Liver (tissue), 9 donors: ENCODE results near the gene TMEM117. TPM values are rescaled to one million over a fixed set of nuclear protein-coding genes. Genes with fewer than 3 reads are reported as not detected.

Source experiments
- DNase-seq: peaks from one replicate; pipeline ENCODE4 v3.0.0-alpha.2; 2017; ENCODE audit warnings: low spot score
- H3K27ac ChIP-seq, 2 donors: one replicate each; pipeline ENCODE4 v1.7.0; 2013; ENCODE audit warnings: inconsistent platforms in 2 of 2, low read length in 2 of 2, control low read depth in 1 of 2, low read depth in 1 of 2, mild to moderate bottlenecking in 1 of 2
- H3K27me3 ChIP-seq, 4 donors: one replicate each; pipeline versions ENCODE4 v1.6.1 to v1.7.0; 2013; ENCODE audit warnings: low read length in 3 of 4, inconsistent platforms in 1 of 4, mild to moderate bottlenecking in 1 of 4, moderate library complexity in 1 of 4; ENCODE audit not compliant: control insufficient read depth in 4 of 4, insufficient read depth in 4 of 4
- H3K36me3 ChIP-seq, 4 donors: one replicate each; pipeline versions ENCODE4 v1.6.1 to v1.7.0; 2013; ENCODE audit warnings: low read length in 3 of 4, mild to moderate bottlenecking in 3 of 4, low read depth in 1 of 4, moderate library complexity in 1 of 4; ENCODE audit not compliant: control insufficient read depth in 4 of 4, insufficient read depth in 3 of 4
- H3K4me1 ChIP-seq, 4 donors: one replicate each; pipeline versions ENCODE4 v1.6.1 to v1.7.0; 2013; ENCODE audit warnings: low read length in 3 of 4, mild to moderate bottlenecking in 3 of 4, moderate library complexity in 1 of 4; ENCODE audit not compliant: control insufficient read depth in 4 of 4, insufficient read depth in 4 of 4
- H3K4me3 ChIP-seq, 3 donors: one replicate each; pipeline versions ENCODE4 v1.6.1 to v1.7.0; 2013; ENCODE audit warnings: low read length in 3 of 3, control low read depth in 1 of 3, low read depth in 1 of 3, mild to moderate bottlenecking in 1 of 3
- H3K9ac ChIP-seq, 2 donors: one replicate each; pipeline ENCODE4 v1.7.0; 2013; ENCODE audit warnings: low read length in 2 of 2, mild to moderate bottlenecking in 2 of 2, moderate library complexity in 2 of 2, control low read depth in 1 of 2, low read depth in 1 of 2
- H3K9me3 ChIP-seq, 4 donors: one replicate each; pipeline versions ENCODE4 v1.6.1 to v1.7.0; 2013; ENCODE audit warnings: low read length in 3 of 4; ENCODE audit not compliant: control insufficient read depth in 4 of 4
- EGR1 ChIP-seq, 2 donors: IDR thresholded peaks; 2 replicates each; pipeline ENCODE4 v1.6.1; 2016 to 2018; ENCODE audit warnings: antibody characterized with exemption in 2 of 2, low read depth in 2 of 2
- FOXA1 ChIP-seq: IDR thresholded peaks from 2 replicates; pipeline ENCODE4 v1.6.1; 2016; ENCODE audit warnings: antibody characterized with exemption
- FOXA2 ChIP-seq: IDR thresholded peaks from 2 replicates; pipeline ENCODE4 v1.6.1; 2016; ENCODE audit warnings: antibody characterized with exemption
- GABPA ChIP-seq, 2 donors: IDR thresholded peaks in 1 of 2; conservative IDR thresholded peaks in 1 of 2; 2 replicates each; pipeline ENCODE4 v1.6.1; 2016; ENCODE audit warnings: antibody characterized with exemption in 2 of 2, mild to moderate bottlenecking in 1 of 2, moderate library complexity in 1 of 2
- HNF4A ChIP-seq, 2 donors: conservative IDR thresholded peaks; 2 replicates each; pipeline ENCODE4 v1.6.1; 2016; ENCODE audit warnings: antibody characterized with exemption in 2 of 2, mild to moderate bottlenecking in 2 of 2
- HNF4G ChIP-seq: IDR thresholded peaks from 2 replicates; pipeline ENCODE4 v1.6.1; 2016; ENCODE audit warnings: antibody characterized with exemption
- JUND ChIP-seq, 2 donors: IDR thresholded peaks; 2 replicates each; pipeline ENCODE4 v1.6.1; 2016; ENCODE audit warnings: antibody characterized with exemption in 2 of 2
- NR2F2 ChIP-seq: IDR thresholded peaks from 2 replicates; pipeline ENCODE4 v1.6.1; 2016; ENCODE audit warnings: antibody characterized with exemption
- RAD21 ChIP-seq, 2 donors: IDR thresholded peaks; 2 replicates each; pipeline ENCODE4 v1.6.1; 2016; ENCODE audit warnings: antibody characterized with exemption in 2 of 2, mild to moderate bottlenecking in 2 of 2
- RXRA ChIP-seq, 2 donors: IDR thresholded peaks; 2 replicates each; pipeline ENCODE4 v1.6.1; 2017 to 2018; ENCODE audit warnings: antibody characterized with exemption in 2 of 2, mild to moderate bottlenecking in 1 of 2
- SP1 ChIP-seq: IDR thresholded peaks from 2 replicates; pipeline ENCODE4 v1.6.1; 2018; ENCODE audit warnings: antibody characterized with exemption, mild to moderate bottlenecking
- TAF1 ChIP-seq: conservative IDR thresholded peaks from 2 replicates; pipeline ENCODE4 v1.6.1; 2016; ENCODE audit warnings: antibody characterized with exemption, mild to moderate bottlenecking
- YY1 ChIP-seq: IDR thresholded peaks from 2 replicates; pipeline ENCODE4 v1.6.1; 2016; ENCODE audit warnings: antibody characterized with exemption, mild to moderate bottlenecking
- WGBS: extraction: QIAGEN DNeasy Blood & Tissue Kit; methylation state at CpG from one replicate; pipeline ENCODE4 v1.1.7; 2013; 5-methylcytosine and 5-hydroxymethylcytosine counted together
- polyA plus RNA-seq, 2 donors: library from polyadenylated mRNA; stranded (reverse) in 1 of 2; unstranded in 1 of 2; fragments of 200-250 nt in 1 of 2; fragments of >200 nt in 1 of 2; fragmentation: Nextera tagmentation in 1 of 2; extraction: Ambion mirVana in 1 of 2; gene quantifications; one replicate each; pipeline versions ENCODE4 v1.2.1 to v1.2.3, GENCODE V29; 2013 to 2015
- total RNA-seq, 2 donors: library from RNA; depleted of rRNA; stranded (reverse); fragments of >200 nt; gene quantifications; one replicate each; pipeline ENCODE4 v1.2.3, GENCODE V29; 2014
- TF ChIP-seq, protein P1 (sequence below): IDR thresholded peaks from 2 replicates; pipeline ENCODE4 v1.6.1; 2016; ENCODE audit warnings: antibody characterized with exemption
- TF ChIP-seq, protein P2 (sequence below): IDR thresholded peaks from 2 replicates; pipeline ENCODE4 v1.6.1; 2016; ENCODE audit warnings: antibody characterized with exemption
- TF ChIP-seq, protein P3 (sequence below): IDR thresholded peaks from 2 replicates; pipeline ENCODE4 v1.6.1; 2016; ENCODE audit warnings: antibody characterized with exemption
- TF ChIP-seq, protein P4 (sequence below): IDR thresholded peaks from 2 replicates; pipeline ENCODE4 v1.6.1; 2016; ENCODE audit warnings: antibody characterized with exemption, mild to moderate bottlenecking
- TF ChIP-seq, protein P5 (sequence below): fragments of 150-350 bp; IDR thresholded peaks from 2 replicates; pipeline ENCODE4 v1.5.1; 2017; ENCODE audit warnings: improper control_type of control experiment, low read depth, low read length; ENCODE audit not compliant: missing input control
- donor health status: healthy.
- donor health status: healthy.
- donor health status: healthy.
- donor health status: healthy.
- donor health status: healthy.

The TMEM117 gene
- total and polyA plus RNA-seq, 4 donors, result 2.0 to 5.9 (median 3.9) TPM

DNA sequence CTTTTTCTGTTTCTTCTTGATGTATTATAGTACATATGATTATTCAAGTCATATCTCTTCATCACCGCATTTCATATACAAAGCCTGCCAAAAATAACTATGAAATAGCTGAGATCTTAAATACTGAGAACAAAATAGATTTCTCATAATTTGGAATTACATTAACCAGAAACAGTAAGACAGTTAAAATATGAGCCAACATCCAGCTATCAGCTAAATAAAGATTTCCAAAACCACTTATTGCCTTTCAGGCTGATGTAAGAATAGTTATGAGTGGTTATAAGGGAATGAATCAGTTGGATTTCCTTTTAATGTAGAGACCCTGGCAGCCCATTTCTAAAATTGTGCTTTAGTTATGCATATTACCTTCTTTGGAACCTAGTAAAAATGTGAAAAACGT, 47.4 kb downstream of the TMEM117 start:
- H3K9ac ChIP-seq, result no peak overlapping the region
- no peaks in the 10 kb centered on the region for H3K36me3 ChIP-seq
- no peaks in the 10 kb centered on the region for H3K4me1 ChIP-seq
- WGBS, result 80% methylated on average over 2 of the region's 2 CpGs
- H3K4me3 ChIP-seq, result no peak overlapping the region
- TF ChIP-seq EGR1 (IDR thresholded peaks at IDR 0.05; ENCODE audit: low read depth in 2 of 2) (no peak), HNF4G (no peak), NR2F2 (no peak), JUND (IDR thresholded peaks at IDR 0.05) (no peak), FOXA2 (no peak), RAD21 (IDR thresholded peaks at IDR 0.05) (no peak), FOXA1 (no peak), RXRA (IDR thresholded peaks at IDR 0.05) (no peak), TAF1 (no peak), HNF4A (conservative IDR thresholded peaks at IDR 0.05) (no peak), YY1 (no peak), GABPA (IDR thresholded peaks at IDR 0.05 in 1 of 2, conservative IDR thresholded peaks at IDR 0.05 in 1 of 2) (no peak), SP1 (no peak)
- TF ChIP-seq, protein P1, sequence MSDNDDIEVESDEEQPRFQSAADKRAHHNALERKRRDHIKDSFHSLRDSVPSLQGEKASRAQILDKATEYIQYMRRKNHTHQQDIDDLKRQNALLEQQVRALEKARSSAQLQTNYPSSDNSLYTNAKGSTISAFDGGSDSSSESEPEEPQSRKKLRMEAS, result no peak
- TF ChIP-seq, protein P2, sequence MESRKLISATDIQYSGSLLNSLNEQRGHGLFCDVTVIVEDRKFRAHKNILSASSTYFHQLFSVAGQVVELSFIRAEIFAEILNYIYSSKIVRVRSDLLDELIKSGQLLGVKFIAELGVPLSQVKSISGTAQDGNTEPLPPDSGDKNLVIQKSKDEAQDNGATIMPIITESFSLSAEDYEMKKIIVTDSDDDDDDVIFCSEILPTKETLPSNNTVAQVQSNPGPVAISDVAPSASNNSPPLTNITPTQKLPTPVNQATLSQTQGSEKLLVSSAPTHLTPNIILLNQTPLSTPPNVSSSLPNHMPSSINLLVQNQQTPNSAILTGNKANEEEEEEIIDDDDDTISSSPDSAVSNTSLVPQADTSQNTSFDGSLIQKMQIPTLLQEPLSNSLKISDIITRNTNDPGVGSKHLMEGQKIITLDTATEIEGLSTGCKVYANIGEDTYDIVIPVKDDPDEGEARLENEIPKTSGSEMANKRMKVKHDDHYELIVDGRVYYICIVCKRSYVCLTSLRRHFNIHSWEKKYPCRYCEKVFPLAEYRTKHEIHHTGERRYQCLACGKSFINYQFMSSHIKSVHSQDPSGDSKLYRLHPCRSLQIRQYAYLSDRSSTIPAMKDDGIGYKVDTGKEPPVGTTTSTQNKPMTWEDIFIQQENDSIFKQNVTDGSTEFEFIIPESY, result no peak
- TF ChIP-seq, protein P3, sequence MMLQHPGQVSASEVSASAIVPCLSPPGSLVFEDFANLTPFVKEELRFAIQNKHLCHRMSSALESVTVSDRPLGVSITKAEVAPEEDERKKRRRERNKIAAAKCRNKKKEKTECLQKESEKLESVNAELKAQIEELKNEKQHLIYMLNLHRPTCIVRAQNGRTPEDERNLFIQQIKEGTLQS, result no peak
- TF ChIP-seq, protein P4, sequence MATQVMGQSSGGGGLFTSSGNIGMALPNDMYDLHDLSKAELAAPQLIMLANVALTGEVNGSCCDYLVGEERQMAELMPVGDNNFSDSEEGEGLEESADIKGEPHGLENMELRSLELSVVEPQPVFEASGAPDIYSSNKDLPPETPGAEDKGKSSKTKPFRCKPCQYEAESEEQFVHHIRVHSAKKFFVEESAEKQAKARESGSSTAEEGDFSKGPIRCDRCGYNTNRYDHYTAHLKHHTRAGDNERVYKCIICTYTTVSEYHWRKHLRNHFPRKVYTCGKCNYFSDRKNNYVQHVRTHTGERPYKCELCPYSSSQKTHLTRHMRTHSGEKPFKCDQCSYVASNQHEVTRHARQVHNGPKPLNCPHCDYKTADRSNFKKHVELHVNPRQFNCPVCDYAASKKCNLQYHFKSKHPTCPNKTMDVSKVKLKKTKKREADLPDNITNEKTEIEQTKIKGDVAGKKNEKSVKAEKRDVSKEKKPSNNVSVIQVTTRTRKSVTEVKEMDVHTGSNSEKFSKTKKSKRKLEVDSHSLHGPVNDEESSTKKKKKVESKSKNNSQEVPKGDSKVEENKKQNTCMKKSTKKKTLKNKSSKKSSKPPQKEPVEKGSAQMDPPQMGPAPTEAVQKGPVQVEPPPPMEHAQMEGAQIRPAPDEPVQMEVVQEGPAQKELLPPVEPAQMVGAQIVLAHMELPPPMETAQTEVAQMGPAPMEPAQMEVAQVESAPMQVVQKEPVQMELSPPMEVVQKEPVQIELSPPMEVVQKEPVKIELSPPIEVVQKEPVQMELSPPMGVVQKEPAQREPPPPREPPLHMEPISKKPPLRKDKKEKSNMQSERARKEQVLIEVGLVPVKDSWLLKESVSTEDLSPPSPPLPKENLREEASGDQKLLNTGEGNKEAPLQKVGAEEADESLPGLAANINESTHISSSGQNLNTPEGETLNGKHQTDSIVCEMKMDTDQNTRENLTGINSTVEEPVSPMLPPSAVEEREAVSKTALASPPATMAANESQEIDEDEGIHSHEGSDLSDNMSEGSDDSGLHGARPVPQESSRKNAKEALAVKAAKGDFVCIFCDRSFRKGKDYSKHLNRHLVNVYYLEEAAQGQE, result no peak
- TF ChIP-seq, protein P5, sequence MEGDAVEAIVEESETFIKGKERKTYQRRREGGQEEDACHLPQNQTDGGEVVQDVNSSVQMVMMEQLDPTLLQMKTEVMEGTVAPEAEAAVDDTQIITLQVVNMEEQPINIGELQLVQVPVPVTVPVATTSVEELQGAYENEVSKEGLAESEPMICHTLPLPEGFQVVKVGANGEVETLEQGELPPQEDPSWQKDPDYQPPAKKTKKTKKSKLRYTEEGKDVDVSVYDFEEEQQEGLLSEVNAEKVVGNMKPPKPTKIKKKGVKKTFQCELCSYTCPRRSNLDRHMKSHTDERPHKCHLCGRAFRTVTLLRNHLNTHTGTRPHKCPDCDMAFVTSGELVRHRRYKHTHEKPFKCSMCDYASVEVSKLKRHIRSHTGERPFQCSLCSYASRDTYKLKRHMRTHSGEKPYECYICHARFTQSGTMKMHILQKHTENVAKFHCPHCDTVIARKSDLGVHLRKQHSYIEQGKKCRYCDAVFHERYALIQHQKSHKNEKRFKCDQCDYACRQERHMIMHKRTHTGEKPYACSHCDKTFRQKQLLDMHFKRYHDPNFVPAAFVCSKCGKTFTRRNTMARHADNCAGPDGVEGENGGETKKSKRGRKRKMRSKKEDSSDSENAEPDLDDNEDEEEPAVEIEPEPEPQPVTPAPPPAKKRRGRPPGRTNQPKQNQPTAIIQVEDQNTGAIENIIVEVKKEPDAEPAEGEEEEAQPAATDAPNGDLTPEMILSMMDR, result no peak
- H3K27ac ChIP-seq, result no peak overlapping the region
- no peak for DNase-seq
- no peaks in the 10 kb centered on the region for H3K9me3 ChIP-seq
- no peaks in the 10 kb centered on the region for H3K27me3 ChIP-seq

DNA sequence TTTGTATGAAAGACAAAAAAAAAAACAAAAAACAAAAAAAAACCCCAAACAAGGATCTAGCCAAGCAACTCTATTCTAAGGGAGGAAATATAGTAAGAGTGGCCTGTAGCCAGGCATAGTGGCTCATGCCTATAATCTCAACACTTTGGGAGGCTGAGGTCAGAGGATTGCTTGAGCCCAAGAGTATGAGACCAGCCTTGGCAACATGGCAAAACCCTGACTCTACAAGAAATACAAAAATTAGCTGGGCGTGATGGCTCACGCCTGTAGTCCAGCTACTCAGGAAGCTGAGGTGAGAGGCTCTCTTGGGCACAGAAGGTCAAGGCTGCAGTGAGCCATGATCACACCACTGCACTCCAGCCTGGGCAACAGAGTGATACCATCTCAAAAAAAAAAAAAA, 47.9 kb downstream of the TMEM117 start:
- no peak overlapping the region for H3K4me3 ChIP-seq
- no peak overlapping the region for H3K9ac ChIP-seq
- no peaks in the 10 kb centered on the region for H3K36me3 ChIP-seq
- H3K9me3 ChIP-seq, result no peaks in the 10 kb centered on the region
- TF ChIP-seq HNF4A (conservative IDR thresholded peaks at IDR 0.05) (no peak), FOXA1 (no peak), JUND (IDR thresholded peaks at IDR 0.05) (no peak)
- TF ChIP-seq, protein P3, result no peak
- DNase-seq, result no peak
- WGBS, result 91% methylated on average over 2 of the region's 2 CpGs
- H3K4me1 ChIP-seq, result no peaks in the 10 kb centered on the region
- H3K27me3 ChIP-seq, result no peaks in the 10 kb centered on the region
- H3K27ac ChIP-seq, result no peak overlapping the region
